Peyer's patch (tissue), 4 donors: Measurements from ENCODE around the gene CELSR1. TPM values are rescaled to one million over a fixed set of nuclear protein-coding genes. Genes with fewer than 3 reads are reported as not detected.
"Not testable (repeated sequence)": the region's sequence is repeated elsewhere in the genome, so short reads cannot be mapped to it uniquely, and the experiment has no call there.

Experiments
- DNase-seq, 3 donors: peaks; one replicate each; pipeline ENCODE4 v3.0.0-alpha.2; 2017 to 2019
- H3K27ac ChIP-seq, 4 donors: fragments of 200-600 bp; sonication (generic); one replicate each; pipeline ENCODE4 v1.5.1; 2016 to 2019
- H3K27me3 ChIP-seq, 2 donors: fragments of 200-600 bp; sonication (generic); one replicate each; pipeline ENCODE4 v1.5.1; 2019
- H3K36me3 ChIP-seq, 3 donors: fragments of 200-600 bp; sonication (generic); one replicate each; pipeline ENCODE4 v1.5.1; 2016 to 2019
- H3K4me1 ChIP-seq, 4 donors: fragments of 200-600 bp; sonication (generic); one replicate each; pipeline ENCODE4 v1.5.1; 2016 to 2019
- H3K4me3 ChIP-seq, 4 donors: fragments of 200-600 bp; sonication (generic); 1 replicate in 3 of 4; 2 replicates in 1 of 4; pipeline ENCODE4 v1.5.1; 2016 to 2019; ENCODE audit warnings: mild to moderate bottlenecking in 1 of 4
- H3K9me3 ChIP-seq, 4 donors: fragments of 200-600 bp; sonication (generic); one replicate each; pipeline ENCODE4 v1.5.1; 2016 to 2019; ENCODE audit warnings: mild to moderate bottlenecking in 1 of 4
- POLR2A ChIP-seq, 2 donors: fragments of 450-650 bp; IDR thresholded peaks; one replicate each; pipeline ENCODE4 v1.5.1; 2017; ENCODE audit warnings: antibody characterized with exemption in 2 of 2, mild to moderate bottlenecking in 2 of 2, moderate library complexity in 2 of 2
- total RNA-seq, 4 donors: library from RNA; depleted of rRNA; stranded (reverse); fragments of >200 nt; gene quantifications; one replicate each; pipeline ENCODE4 v1.1.0, GENCODE V29; 2016
- TF ChIP-seq, protein P1 (sequence below), 6 experiments: fragments of 450-650 bp in 4 of 6; fragments of 200-600 bp in 2 of 6; sonication (generic) in 1 of 6; IDR thresholded peaks; one replicate each; pipeline ENCODE4 v1.5.1; 2017 to 2019; ENCODE audit warnings: antibody characterized with exemption in 6 of 6, mild to moderate bottlenecking in 3 of 6, moderate library complexity in 1 of 6

CELSR1 gene
- total RNA-seq, 4 donors from 2014 or later, result 1.1 to 22.3 (median 1.5) TPM

DNA sequence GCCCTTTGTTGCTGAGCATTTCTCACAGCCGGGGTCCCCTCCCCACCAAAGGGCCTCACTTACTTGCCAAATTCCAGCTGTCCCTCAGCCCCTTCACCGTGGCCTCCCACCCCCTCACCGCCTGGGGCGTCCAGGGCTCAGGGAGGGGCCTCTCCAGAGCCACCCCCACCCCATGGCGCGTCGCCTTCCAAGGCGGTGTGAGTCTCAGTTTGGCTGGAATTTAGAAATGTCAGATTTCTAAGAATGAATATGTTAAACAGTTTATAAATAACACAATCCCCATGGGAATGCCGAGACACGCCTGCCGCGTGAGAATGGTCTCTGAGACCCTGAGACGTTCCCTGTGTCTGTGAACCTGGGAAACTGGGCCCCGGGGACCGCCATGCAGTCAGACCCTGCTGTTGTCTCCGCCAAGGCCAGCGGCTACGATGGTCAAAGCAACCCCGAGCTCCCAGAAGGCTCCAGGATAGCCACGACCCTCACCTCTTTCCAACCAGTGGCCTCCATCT is 28.9 kb downstream of the CELSR1 start:
- Histone ChIP-seq H3K27me3 (no peaks in the 10 kb centered on the region), H3K27ac (no peak overlapping the region), H3K9me3 (no peaks in the 10 kb centered on the region), H3K4me3 (no peak overlapping the region), H3K4me1 (no peaks in the 10 kb centered on the region), H3K36me3 (no peaks in the 10 kb centered on the region)
- no peak for TF ChIP-seq POLR2A (IDR thresholded peaks at IDR 0.05)
- DNase-seq, result no peak

GRCh38 chr22:46507451-46508425 is 29.7 kb downstream of the CELSR1 start:
- H3K4me1 ChIP-seq, result no peaks in the 10 kb centered on the region

GRCh38 chr22:46504584-46504983 is 32.8 kb downstream of the CELSR1 start:
- Histone ChIP-seq H3K9me3 (no peaks in the 10 kb centered on the region), H3K4me3 (no peak overlapping the region), H3K36me3 (no peaks in the 10 kb centered on the region), H3K4me1 (no peaks in the 10 kb centered on the region), H3K27me3 (no peaks in the 10 kb centered on the region), H3K27ac (no peak overlapping the region)
- no peak for DNase-seq
- no peak for TF ChIP-seq POLR2A (IDR thresholded peaks at IDR 0.05)
- TF ChIP-seq, protein P1, sequence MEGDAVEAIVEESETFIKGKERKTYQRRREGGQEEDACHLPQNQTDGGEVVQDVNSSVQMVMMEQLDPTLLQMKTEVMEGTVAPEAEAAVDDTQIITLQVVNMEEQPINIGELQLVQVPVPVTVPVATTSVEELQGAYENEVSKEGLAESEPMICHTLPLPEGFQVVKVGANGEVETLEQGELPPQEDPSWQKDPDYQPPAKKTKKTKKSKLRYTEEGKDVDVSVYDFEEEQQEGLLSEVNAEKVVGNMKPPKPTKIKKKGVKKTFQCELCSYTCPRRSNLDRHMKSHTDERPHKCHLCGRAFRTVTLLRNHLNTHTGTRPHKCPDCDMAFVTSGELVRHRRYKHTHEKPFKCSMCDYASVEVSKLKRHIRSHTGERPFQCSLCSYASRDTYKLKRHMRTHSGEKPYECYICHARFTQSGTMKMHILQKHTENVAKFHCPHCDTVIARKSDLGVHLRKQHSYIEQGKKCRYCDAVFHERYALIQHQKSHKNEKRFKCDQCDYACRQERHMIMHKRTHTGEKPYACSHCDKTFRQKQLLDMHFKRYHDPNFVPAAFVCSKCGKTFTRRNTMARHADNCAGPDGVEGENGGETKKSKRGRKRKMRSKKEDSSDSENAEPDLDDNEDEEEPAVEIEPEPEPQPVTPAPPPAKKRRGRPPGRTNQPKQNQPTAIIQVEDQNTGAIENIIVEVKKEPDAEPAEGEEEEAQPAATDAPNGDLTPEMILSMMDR (IDR thresholded peaks at IDR 0.05), result no peak

More at GRCh38 chr22:46507451-46508425, 29.7 kb downstream of the CELSR1 start:
- Histone ChIP-seq H3K27ac (no peak overlapping the region), H3K36me3 (no peaks in the 10 kb centered on the region), H3K27me3 (no peaks in the 10 kb centered on the region), H3K9me3 (no peaks in the 10 kb centered on the region), H3K4me3 (no peak overlapping the region)
- DNase-seq, result no peak
- TF ChIP-seq, protein P1 (IDR thresholded peaks at IDR 0.05), result no peak
- no peak for TF ChIP-seq POLR2A (IDR thresholded peaks at IDR 0.05)

GRCh38 chr22:46502440-46503175 is 34.8 kb downstream of the CELSR1 start:
- TF ChIP-seq POLR2A (IDR thresholded peaks at IDR 0.05), result no peak
- TF ChIP-seq, protein P1 (IDR thresholded peaks at IDR 0.05), result no peak
- DNase-seq, result no peak
- Histone ChIP-seq H3K27ac (no peak overlapping the region), H3K4me3 (no peak overlapping the region), H3K27me3 (no peaks in the 10 kb centered on the region), H3K36me3 (no peaks in the 10 kb centered on the region), H3K4me1 (no peaks in the 10 kb centered on the region), H3K9me3 (no peaks in the 10 kb centered on the region)

DNA sequence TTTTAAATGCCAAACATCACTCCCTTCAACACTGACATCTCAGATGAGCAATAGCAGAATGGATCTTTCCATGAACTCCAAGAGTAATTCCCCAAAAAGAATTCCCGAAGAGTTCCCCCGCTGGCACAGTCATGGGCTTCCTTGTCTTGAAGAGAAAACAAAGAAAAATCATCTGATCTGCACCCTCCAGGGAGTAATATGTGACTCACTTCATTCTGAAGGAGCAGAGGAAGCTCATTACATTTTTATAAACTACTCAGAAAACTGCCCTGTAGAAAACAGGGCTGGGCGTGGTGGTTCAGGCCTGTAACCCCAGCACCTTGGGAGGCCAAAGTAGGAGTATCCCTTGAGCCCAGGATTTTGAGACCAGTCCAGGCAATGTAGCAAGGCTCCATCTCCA is 35.7 kb downstream of the CELSR1 start:
- TF ChIP-seq, protein P1 (IDR thresholded peaks at IDR 0.05), result no peak
- no peak for TF ChIP-seq POLR2A (IDR thresholded peaks at IDR 0.05)
- no peaks in the 10 kb centered on the region for H3K36me3 ChIP-seq
- no peaks in the 10 kb centered on the region for H3K9me3 ChIP-seq
- H3K4me1 ChIP-seq, result no peaks in the 10 kb centered on the region
- no peak overlapping the region for H3K4me3 ChIP-seq
- no peaks in the 10 kb centered on the region for H3K27me3 ChIP-seq
- DNase-seq, result no peak
- no peak overlapping the region for H3K27ac ChIP-seq

DNA sequence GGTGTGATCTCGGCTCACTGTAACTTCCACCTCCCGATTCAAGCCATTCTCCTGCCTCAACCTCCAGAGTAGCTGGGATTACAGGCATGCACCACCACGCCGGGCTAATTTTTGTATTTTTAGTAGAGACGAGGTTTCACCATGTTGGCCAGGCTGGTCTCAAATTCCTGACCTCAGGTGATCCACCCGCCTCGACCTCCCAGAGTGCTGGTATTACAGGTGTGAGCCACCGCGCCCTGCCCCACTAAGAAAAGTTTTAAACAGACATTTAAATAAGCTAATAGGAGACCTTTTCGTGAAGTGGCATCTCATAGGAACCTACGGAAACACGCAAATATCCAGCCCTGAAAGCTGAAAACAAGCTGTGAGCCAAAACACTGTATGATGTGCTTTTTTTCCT is 36.2 kb downstream of the CELSR1 start:
- not testable (repeated sequence) for H3K27ac ChIP-seq, H3K4me3 ChIP-seq, DNase-seq, H3K36me3 ChIP-seq, H3K9me3 ChIP-seq, H3K4me1 ChIP-seq, H3K27me3 ChIP-seq
